ENCODE results near the gene RBM38.

The RBM38 gene

GRCh38 chr20:57450419-57450818, 59.2 kb downstream of the RBM38 start:
- no peak for TF ChIP-seq CTCF (IDR thresholded peaks at IDR 0.05; ENCODE audit: extremely low read depth, missing control alignments)
- DNase-seq (ENCODE audit: low spot score), result peak; percentile 81

GRCh38 chr20:57450931-57451330, 59.7 kb downstream of the RBM38 start:
- TF ChIP-seq CTCF (IDR thresholded peaks at IDR 0.05; ENCODE audit: extremely low read depth, missing control alignments), result no peak

DNA sequence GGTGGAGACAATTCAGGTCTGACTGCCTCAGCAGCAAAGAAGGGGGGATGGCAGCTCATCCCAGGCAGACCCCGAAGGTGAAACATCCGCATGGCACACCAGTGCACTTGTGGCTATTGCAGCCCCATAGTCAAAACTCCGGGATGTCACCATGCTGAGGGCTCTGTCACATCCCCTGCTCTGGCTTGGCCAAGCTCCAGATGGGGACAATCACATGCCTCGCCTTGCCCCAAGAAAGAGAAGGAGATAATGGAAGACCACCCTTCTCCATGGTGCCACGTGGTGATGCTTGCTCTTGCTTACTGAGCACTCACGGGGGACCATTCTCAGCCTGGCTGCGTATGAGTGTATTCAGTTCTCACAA, 60.2 kb downstream of the RBM38 start:
- DNase-seq (ENCODE audit: low spot score), result no peak
- TF ChIP-seq CTCF (IDR thresholded peaks at IDR 0.05; ENCODE audit: extremely low read depth, missing control alignments), result no peak

More at GRCh38 chr20:57450931-57451330, 59.7 kb downstream of the RBM38 start:
- peak; percentile 49 for DNase-seq (ENCODE audit: low spot score)

GRCh38 chr20:57451795-57452661, 60.8 kb downstream of the RBM38 start:
- no peak for TF ChIP-seq CTCF (IDR thresholded peaks at IDR 0.05; ENCODE audit: extremely low read depth, missing control alignments)
- DNase-seq (ENCODE audit: low spot score), result no peak

GRCh38 chr20:57455386-57455785, 64.2 kb downstream of the RBM38 start:
- no peak for TF ChIP-seq CTCF (IDR thresholded peaks at IDR 0.05; ENCODE audit: extremely low read depth, missing control alignments)
- DNase-seq (ENCODE audit: low spot score), result no peak

GRCh38 chr20:57456116-57456515, 64.9 kb downstream of the RBM38 start:
- TF ChIP-seq CTCF (IDR thresholded peaks at IDR 0.05; ENCODE audit: extremely low read depth, missing control alignments), result no peak

GRCh38 chr20:57457243-57458095, 66.3 kb downstream of the RBM38 start:
- DNase-seq (ENCODE audit: low spot score), result no peak
- no peak for TF ChIP-seq CTCF (IDR thresholded peaks at IDR 0.05; ENCODE audit: extremely low read depth, missing control alignments)

More at GRCh38 chr20:57456116-57456515, 64.9 kb downstream of the RBM38 start:
- DNase-seq (ENCODE audit: low spot score), result no peak

Measured in GM20000 (cell line).